GM23248 (cell line): ENCODE results near the gene SCP2.
"Not testable (repeated sequence)": the region's sequence is repeated elsewhere in the genome, so short reads cannot be mapped to it uniquely, and the experiment has no call there.

ENCODE experiments used
- EZH2 ChIP-seq: fragments of 200-600 bp; sonication (generic); IDR thresholded peaks from 2 replicates; pipeline ENCODE4 v1.6.1; 2018; ENCODE audit warnings: antibody characterized with exemption, mild to moderate bottlenecking; ENCODE audit not compliant: insufficient read depth, poor library complexity, severe bottlenecking
- EZH2phosphoT487 ChIP-seq: fragments of 200-600 bp; sonication (generic); IDR thresholded peaks from 2 replicates; pipeline ENCODE4 v1.6.1; 2018; ENCODE audit warnings: antibody characterized with exemption, moderate library complexity, mild to moderate bottlenecking, low read depth; ENCODE audit not compliant: insufficient read depth

GRCh38 chr1:52969234-52969633 is 42.2 kb downstream of the SCP2 start:
- TF ChIP-seq EZH2, EZH2phosphoT487: not testable (repeated sequence)
